ENCODE data around the gene PYY. TPM values are rescaled to one million over a fixed set of nuclear protein-coding genes. Genes with fewer than 3 reads are reported as not detected.
"Not testable (repeated sequence)": the region's sequence is repeated elsewhere in the genome, so short reads cannot be mapped to it uniquely, and the experiment has no call there.

PYY gene
- total RNA-seq, 1 donor from 2014 or later: not detected

DNA sequence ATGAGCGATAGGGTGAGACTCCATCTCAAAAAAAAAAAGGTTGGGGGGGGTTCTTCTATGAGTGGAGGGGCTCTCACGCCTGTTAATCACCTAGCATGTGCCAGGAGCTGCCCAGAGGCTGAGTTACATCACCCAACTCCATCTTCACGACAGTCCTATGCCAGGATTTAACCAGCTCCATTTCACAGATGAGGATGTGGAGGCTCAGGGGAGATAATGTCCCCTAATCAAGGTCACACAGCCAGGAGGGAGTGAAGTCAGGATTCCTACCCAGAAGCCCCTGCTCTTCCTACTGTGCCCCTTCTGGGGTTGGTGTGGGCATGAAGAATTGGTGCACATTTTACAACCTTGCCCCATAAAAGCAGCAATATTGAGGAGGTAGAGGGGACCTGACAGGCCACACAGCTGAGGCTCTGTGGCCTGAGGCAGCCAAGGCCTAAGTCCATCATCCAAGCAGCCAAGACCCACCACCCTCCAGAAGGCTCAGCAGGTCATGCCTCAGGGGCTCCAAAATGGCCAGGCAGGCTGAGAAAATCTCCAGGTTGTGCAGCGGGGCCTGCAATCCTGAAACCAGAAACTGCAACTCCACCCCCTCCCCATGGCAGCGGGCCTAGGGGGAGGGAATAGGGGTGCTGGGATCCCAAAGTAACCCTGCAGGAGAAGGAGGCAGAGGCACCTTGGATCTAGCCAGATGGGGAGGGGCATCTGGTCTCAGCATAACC lies 18.4 kb downstream of the PYY start:
- H3K27ac ChIP-seq: no peak overlapping the region
- peaks cover 5% of the 10 kb centered on the region for H3K4me1 ChIP-seq
- H3K9me3 ChIP-seq: no peaks in the 10 kb centered on the region
- peaks cover 29% of the 10 kb centered on the region for H3K27me3 ChIP-seq
- no peaks in the 10 kb centered on the region for H3K36me3 ChIP-seq
- H3K4me3 ChIP-seq: no peak overlapping the region
- intact Hi-C loops (cut with DNase I): no loop called here
- DNase-seq: no peak
- no peak for TF ChIP-seq CTCF (IDR thresholded peaks at IDR 0.05)
- ATAC-seq: no peak

DNA sequence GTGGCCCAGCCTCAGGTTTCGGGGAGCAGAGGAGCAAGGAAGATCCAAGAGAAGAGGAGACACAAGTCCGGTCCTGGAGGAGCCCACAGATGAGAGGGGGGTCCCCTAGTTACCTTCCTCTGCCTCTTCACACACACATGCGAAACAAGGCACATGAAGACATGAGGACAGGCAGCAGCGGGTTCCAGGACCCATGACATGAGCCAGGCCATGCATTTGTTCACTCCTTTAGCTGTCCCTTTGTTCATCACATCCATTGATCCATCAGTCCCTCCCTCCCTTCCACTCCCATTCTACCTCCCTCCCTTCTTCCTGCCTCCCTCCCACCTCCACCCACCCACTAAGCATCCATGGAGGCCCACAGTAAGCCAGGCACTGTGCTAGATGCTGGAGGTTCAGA lies 20.8 kb downstream of the PYY start:
- TF ChIP-seq CTCF (IDR thresholded peaks at IDR 0.05): no peak
- DNase-seq (no peak), ATAC-seq (no peak)
- Histone ChIP-seq H3K27ac (no peak overlapping the region), H3K27me3 (peaks cover 26% of the 10 kb centered on the region), H3K36me3 (no peaks in the 10 kb centered on the region), H3K4me3 (no peak overlapping the region), H3K4me1 (peaks cover under 1% of the 10 kb centered on the region), H3K9me3 (no peaks in the 10 kb centered on the region)
- intact Hi-C loops (cut with DNase I): no loop called here

DNA sequence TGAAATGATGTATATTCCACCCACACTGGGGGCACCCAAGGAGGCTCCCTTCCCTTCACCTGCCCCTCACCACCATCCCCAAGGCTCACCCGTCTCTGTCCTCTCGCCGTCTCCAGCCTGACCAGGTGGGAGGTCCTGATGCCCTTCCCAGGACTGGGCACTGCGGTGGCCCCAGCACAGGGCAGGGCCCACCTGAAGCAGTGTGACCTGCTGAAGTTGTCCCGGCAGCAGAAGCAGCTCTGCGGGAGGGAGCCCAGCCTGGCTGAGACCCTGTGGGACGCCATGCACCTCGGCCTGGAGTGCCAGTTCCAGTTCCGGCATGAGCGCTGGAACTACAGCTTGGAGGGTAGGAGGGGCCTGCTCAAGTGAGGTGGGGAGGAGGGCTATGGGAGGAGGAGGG lies 21.4 kb downstream of the PYY start:
- Histone ChIP-seq H3K36me3 (no peaks in the 10 kb centered on the region), H3K27me3 (peaks cover 23% of the 10 kb centered on the region), H3K27ac (no peak overlapping the region), H3K4me3 (no peak overlapping the region), H3K9me3 (no peaks in the 10 kb centered on the region), H3K4me1 (peaks cover 4% of the 10 kb centered on the region)
- no peak for TF ChIP-seq CTCF (IDR thresholded peaks at IDR 0.05)
- DNase-seq (no peak), ATAC-seq (no peak)
- intact Hi-C loops (cut with DNase I): no loop called here

- Histone ChIP-seq H3K9me3 (no peaks in the 10 kb centered on the region), H3K4me3 (no peak overlapping the region), H3K27ac (no peak overlapping the region), H3K36me3 (no peaks in the 10 kb centered on the region), H3K27me3 (peaks cover 25% of the 10 kb centered on the region), H3K4me1 (peaks cover 13% of the 10 kb centered on the region)
- DNase-seq (no peak), ATAC-seq (no peak)
- no peak for TF ChIP-seq CTCF (IDR thresholded peaks at IDR 0.05)
- intact Hi-C loops (cut with DNase I): no loop called here
These were observed 22.6 kb downstream of the PYY start for GRCh38 chr17:43931062-43931571.

DNA sequence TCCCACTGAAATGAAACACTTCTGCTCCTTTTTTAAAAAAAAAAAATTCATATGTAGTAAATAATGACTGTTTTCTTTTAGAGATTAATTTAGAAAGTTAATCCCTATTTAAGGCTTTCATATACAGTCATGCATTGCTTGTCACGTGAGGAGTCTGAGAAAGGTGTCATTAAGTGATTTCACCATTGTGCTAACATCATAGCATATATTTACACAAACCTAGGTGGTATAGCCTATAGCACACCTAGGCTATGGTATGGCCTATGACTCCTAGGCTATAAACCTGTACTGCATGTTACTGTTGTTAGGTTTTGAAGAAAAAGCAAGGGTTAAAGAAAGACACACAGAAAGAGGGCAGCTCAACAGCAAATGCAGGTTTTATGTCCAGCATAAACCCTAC lies 25.1 kb downstream of the PYY start:
- ATAC-seq (no peak), DNase-seq (no peak)
- TF ChIP-seq CTCF (IDR thresholded peaks at IDR 0.05): no peak
- Histone ChIP-seq H3K27ac (no peak overlapping the region), H3K4me3 (no peak overlapping the region), H3K9me3 (no peaks in the 10 kb centered on the region), H3K4me1 (peaks cover 13% of the 10 kb centered on the region), H3K27me3 (peaks cover 18% of the 10 kb centered on the region), H3K36me3 (no peaks in the 10 kb centered on the region)
- intact Hi-C loops (cut with DNase I): no loop called here

GRCh38 chr17:43927929-43928328 lies 25.8 kb downstream of the PYY start:
- DNase-seq; H3K9me3 ChIP-seq; ATAC-seq; H3K36me3 ChIP-seq; H3K4me3 ChIP-seq; H3K27ac ChIP-seq; intact Hi-C loops (cut with DNase I): not testable (repeated sequence)
- peaks cover 13% of the 10 kb centered on the region for H3K4me1 ChIP-seq
- H3K27me3 ChIP-seq: peaks cover 18% of the 10 kb centered on the region

Data from upper lobe of right lung (tissue), 1 donor.